T1000 (cell line): ENCODE measurements around the gene PARP4.
"Not testable (repeated sequence)": the region's sequence is repeated elsewhere in the genome, so short reads cannot be mapped to it uniquely, and the experiment has no call there.

ENCODE experiments used
- DNase-seq: peaks from one replicate; lab custom pipeline; 2025; ENCODE audit warnings: mixed read lengths; lab: John Stamatoyannopoulos, UW

PARP4 gene

GRCh38 chr13:24444851-24445250 lies 67.7 kb downstream of the PARP4 start:
- DNase-seq: not testable (repeated sequence)

DNA sequence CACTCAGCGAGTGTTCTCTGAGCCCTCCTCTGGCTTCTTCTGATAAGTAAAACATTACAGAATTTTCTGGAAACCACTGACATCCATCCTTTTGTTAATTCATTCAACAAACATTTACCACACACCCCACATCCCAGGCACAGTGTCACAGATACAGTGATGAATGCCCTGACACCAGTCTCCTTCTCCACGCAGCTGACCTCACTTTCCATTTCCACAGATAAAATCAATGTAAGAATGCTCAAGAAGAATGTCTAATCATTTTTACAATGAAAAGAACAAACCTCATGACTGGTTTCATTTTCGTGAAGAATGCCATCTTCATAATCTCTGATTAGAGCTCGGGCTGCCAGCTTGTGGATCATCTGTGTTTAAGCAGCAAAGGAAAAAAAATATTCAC lies 69.2 kb downstream of the PARP4 start:
- no peak for DNase-seq

DNA sequence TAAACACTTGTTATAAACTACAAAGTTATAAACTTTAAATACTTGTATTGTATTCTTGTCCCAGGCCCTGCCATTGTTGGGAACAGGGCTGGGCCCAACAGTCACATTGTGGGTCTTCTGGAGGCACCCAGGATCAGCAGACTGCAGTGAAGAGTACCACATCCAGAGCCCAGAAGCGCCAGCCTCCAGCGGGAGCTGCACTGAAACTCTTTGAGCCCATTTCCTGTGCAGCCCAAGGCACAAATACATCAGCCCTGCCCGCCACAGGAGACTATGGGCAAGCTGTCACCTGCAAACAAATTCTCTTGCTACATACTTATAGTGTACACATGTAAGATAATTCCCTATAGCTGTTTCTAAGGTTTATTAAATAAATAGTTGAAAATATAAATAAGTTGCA lies 86.5 kb downstream of the PARP4 start:
- not testable (repeated sequence) for DNase-seq

GRCh38 chr13:24419668-24420067 lies 92.9 kb downstream of the PARP4 start:
- DNase-seq: not testable (repeated sequence)

- no peak for DNase-seq
Measured at GRCh38 chr13:24407844-24408243, 104.7 kb downstream of the PARP4 start.

DNA sequence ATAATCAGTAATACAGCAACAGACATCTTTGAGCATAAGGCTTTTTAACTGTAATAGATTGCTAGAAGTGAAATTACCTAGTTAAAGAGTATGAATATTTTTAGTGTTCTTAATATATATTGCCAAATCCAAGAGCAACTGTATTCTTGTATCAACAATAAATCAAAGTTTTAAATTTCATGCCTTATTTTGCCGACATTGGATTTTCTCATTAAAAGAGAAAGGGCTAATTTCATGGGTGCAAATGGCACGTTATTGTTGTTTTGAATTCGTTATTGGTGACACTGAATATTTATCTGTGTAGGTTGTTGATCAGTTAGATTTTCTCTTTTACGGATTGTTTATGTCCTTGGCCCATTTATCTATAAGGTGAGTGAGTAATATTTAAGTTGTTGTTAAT lies 106.1 kb downstream of the PARP4 start:
- no peak for DNase-seq

- DNase-seq: no peak
Measured at GRCh38 chr13:24396821-24397220, 115.8 kb downstream of the PARP4 start.

DNA sequence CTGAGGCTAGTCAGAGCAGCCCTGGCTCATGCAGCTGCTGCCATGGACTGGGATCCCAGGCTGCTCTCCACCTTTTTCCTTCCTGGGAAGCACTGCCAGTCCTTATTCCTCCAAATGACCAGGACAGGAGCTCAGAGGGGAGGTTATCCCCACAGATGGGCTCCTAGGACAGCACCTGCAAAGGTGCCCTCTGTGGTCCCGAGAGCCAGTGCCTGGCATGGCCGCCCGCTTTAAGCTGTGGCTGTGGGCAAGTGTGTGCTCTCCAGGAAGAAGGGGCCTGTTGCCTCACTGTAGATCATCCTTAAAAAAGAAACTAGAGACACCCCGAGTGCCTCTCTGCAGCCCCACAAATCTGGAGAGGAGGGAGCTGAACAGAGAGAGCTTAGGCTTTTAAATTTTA lies 119.6 kb downstream of the PARP4 start:
- DNase-seq: no peak

- not testable (repeated sequence) for DNase-seq
Measured at GRCh38 chr13:24391771-24392683, 120.6 kb downstream of the PARP4 start.

DNA sequence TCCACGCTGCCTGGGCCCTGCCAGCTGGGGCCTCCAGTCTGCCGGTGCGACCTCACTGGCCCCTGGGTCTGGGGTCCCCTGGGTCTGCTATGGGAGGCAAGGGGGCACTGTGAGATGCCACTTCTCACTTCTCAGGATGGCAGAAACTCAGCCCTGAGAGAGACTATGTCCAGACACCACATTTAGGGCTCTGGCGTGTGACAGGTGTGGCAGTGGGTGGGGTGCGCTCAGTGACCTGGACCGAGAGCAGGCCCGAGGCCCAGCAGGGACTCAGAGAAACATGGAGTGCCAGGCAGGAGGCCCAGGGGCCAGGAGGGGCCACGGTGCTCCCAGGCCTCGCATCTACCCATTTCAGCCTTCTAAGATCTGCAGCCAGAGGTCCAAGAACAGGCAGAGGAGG lies 121.8 kb downstream of the PARP4 start:
- DNase-seq: not testable (repeated sequence)

DNA sequence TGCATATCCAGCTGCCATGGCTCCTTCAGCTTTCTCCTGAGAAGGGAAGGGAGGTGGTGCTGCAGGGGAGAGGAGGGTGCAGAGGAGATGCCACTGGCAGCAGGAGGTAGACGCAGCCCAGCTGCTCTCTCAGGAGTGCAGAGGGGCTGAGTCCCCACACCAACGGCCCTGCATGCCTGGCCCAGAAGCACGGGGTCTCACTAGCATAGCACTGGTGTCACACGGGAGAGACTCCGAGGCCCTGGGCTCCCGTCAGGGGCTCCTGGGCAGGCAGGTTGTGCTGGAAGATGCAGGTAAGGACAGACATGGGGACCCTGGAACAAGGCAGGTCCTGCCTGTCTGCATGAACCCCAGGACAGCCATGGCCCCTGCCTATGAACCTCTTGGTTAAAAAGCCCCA lies 123.1 kb downstream of the PARP4 start:
- no peak for DNase-seq

DNA sequence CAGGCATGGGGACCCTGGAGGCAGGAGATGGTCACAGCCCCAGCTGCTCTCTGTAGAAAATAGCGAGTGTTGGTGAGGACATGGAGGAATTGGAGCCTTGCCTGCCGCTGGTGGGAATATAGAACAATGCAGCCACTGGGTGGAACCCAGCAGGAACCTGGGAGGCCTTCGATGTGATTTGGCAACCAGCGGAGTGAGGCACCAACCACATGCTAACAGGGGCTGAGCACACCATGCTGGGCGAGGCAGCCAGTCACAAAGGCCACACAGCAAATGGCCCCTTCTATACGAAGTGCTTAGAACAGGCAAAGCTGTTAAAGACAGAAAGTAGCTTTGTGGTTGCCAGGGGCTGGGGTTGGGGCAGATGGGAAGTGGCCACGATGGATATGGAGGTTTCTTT lies 123.8 kb downstream of the PARP4 start:
- DNase-seq: not testable (repeated sequence)

DNA sequence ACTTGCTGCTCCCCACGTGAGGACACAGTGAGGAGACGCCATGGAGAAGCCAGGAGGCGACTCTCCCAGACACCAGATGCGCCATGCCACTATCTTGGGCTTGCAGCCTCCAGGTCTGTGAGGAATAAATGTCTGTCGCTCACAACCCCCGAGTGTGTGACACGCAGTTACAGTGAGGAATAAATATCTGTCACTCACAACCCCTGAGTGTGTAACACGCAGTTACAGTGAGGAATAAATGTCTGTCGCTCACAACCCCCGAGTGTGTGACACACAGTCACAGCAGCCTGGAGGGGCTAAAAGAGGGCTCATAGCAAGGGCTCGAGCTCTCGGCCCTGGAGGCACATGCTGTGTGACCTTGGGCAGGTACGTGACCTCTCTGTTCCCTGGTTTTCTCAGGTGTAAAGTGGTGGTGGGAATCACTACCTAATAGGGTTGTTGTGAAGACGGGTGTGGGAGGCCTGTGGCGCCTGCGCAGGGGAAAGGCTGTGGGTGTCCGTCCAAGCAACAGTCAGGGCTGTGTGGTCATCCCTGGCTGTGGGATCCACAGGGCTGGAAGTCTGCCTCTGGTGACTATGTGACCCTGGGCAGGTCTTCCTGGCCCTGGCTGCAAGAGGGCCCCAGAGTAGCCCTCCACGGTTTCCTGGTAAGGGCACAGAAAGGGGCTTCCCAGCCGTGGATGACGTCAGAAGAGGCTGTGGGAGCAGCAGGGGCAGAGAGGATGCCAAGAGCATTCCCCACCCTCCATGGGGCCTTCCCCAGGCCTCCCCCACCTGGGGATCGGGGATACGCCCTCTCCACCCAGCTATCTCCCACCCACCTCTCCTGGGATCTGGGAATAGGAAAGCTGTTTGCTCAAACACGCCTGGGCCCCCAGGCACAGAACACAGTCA lies 125.5 kb downstream of the PARP4 start:
- DNase-seq: no peak

DNA sequence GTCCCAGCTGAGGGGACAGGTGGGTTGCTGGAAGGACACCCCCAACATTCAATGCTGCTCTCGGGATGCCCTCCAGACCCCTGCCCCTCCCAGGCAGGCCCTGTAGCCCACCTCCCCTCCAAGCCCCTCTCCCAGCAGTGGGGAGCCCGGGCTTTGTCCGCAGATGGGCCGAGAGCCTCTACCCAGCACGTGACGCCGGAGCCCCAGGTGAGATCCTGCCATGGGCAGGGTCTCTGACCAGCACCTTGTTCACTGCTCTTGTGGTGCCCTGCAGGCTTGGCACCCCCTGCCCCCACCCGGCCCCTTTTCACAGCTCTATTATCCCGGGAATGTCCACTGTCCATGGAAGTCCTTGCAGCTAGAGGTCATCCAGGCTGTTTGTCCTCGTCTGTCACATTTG lies 126.7 kb downstream of the PARP4 start:
- no peak for DNase-seq

DNA sequence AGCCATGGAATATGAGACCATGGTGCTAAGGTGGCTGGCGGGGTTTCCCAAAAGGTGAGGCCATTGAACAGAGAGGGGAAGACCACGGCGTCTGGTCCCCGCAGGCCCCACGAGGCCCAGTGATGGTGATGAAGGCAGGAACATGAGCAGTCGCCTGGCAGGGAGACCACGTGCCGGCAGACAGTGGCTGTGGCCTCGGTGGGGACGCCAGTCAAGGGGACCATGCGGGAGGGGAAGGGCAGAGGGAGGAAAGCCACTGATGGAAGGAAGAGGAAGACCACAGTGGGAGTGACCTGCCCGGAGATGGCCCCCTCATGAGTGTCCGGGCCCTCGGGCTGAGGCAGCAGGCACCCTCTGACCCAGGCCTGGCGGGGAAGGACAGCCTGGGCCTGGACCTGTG lies 127.6 kb downstream of the PARP4 start:
- not testable (repeated sequence) for DNase-seq

DNA sequence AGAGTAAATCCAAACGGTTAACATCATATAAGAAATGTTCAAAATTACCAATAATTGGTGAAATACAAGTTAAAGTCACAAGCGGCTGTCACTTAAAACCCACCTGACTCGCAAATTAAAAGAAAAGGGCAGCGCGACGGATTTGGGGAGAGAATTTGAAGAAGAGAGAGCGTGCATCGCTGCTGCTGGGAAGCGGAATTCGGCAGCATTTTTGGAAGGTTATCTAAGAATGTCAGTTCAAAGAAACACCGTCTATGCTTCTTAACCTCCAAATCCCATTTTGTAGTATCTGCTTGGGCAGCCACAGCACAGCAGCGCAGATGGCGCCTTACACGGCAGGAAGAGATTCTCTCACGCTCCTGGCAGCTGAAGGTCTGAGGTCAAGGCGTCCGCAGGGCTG lies 128.5 kb downstream of the PARP4 start:
- DNase-seq: not testable (repeated sequence)

- no peak for DNase-seq
Measured at GRCh38 chr13:24381541-24382265, 130.9 kb downstream of the PARP4 start.

DNA sequence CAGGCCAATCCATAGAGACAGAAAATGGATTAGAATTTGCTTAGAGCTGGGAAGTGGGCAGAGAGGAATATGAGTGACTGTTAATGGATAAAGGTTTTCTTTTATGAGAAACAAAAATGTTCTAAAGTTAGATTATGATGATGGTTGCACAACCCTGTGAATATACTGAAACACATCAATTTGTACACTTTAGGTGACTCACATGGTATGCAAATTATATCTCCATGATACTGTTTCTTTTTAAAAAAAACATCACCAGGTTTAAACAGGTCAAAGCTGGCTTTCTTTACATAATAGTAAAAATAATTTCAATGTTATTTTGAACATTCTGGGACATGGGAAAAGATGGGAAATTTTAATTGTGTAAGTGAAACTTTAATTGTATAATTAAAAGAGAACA lies 131.7 kb downstream of the PARP4 start:
- DNase-seq: not testable (repeated sequence)

- not testable (repeated sequence) for DNase-seq
Measured at GRCh38 chr13:24380227-24380626, 132.4 kb downstream of the PARP4 start.

GRCh38 chr13:24371273-24371672 lies 141.3 kb downstream of the PARP4 start:
- DNase-seq: not testable (repeated sequence)
